Ovary (tissue), 9 donors: ENCODE measurements around the gene MDFI. TPM values are rescaled to one million over a fixed set of nuclear protein-coding genes. Genes with fewer than 3 reads are reported as not detected.

ENCODE experiments used
- DNase-seq, 5 donors: peaks; one replicate each; pipeline ENCODE4 v3.0.0-alpha.2; 2019 to 2020
- H3K27ac ChIP-seq, 2 donors: fragments of 200-600 bp; one replicate each; pipeline versions ENCODE4 v1.5.1 to v1.8.0; 2019 to 2022
- H3K27me3 ChIP-seq: fragments of 200-600 bp; one replicate; pipeline ENCODE4 v1.8.0; 2022
- H3K36me3 ChIP-seq: fragments of 200-600 bp; sonication (generic); one replicate; pipeline ENCODE4 v1.5.1; 2019
- H3K4me1 ChIP-seq: one replicate; pipeline ENCODE4 v1.8.1; 2013; ENCODE audit warnings: mild to moderate bottlenecking, moderate library complexity; ENCODE audit not compliant: insufficient read depth
- H3K4me3 ChIP-seq: fragments of 200-600 bp; sonication (generic); one replicate; pipeline ENCODE4 v1.5.1; 2017
- H3K9me3 ChIP-seq, 2 donors: fragments of 200-600 bp in 1 of 2; sonication (generic) in 1 of 2; one replicate each; pipeline versions ENCODE4 v1.5.1 to v1.8.1; 2013 to 2019; ENCODE audit warnings: mild to moderate bottlenecking in 1 of 2, moderate library complexity in 1 of 2
- EP300 ChIP-seq: sonication (generic); formaldehyde crosslinking; IDR thresholded peaks from one replicate; pipeline ENCODE4 v1.6.1; 2017; ENCODE audit warnings: antibody characterized with exemption
- POLR2A ChIP-seq: fragments of 450-650 bp; IDR thresholded peaks from one replicate; pipeline ENCODE4 v1.6.1; 2017; ENCODE audit warnings: antibody characterized with exemption, mild to moderate bottlenecking, moderate library complexity
- whole genome bisulfite sequencing, 3 donors: extraction: QIAGEN DNeasy Blood & Tissue Kit in 1 of 3; methylation state at CpG; one replicate each; pipeline versions ENCODE4 v1.1.5 to v1.1.7; 2013 to 2017; 5-methylcytosine and 5-hydroxymethylcytosine counted together
- intact Hi-C, 4 donors: fragments of 100-400 bp; cut with DNase I; formaldehyde crosslinking; loops; one replicate each; pipeline versions ENCODE4 v1.11.0 to v1.15.1; 2022 to 2023
- polyA plus RNA-seq, 2 donors: library from polyadenylated mRNA; stranded (reverse); fragments of 200-250 nt in 1 of 2; fragments of 350-450 nt in 1 of 2; fragmentation: Illumina TruSeq in 1 of 2; extraction: RNeasy Lipid Tissue Mini Kit (QIAGEN cat#74804) in 1 of 2; gene quantifications; one replicate each; pipeline ENCODE4 v1.2.3, GENCODE V29; 2013 to 2014
- total RNA-seq, 7 donors: library from RNA; depleted of rRNA in 2 of 7; stranded (reverse); fragments of >200 nt in 2 of 7; fragmentation: NEBNext Ultra II Directional in 3 of 7; extraction: Animal tissue kit (Norgen Biotek cat#: 25700) in 3 of 7; gene quantifications; one replicate each; pipeline versions ENCODE4 v1.1.0 to v1.2.4, GENCODE V29; 2016 to 2023
- TF ChIP-seq, protein P1 (sequence below), 3 donors: fragments of 450-650 bp in 2 of 3; fragments of 200-600 bp in 1 of 3; IDR thresholded peaks; one replicate each; pipeline versions ENCODE4 v1.5.1 to v1.8.0; 2016 to 2022; ENCODE audit warnings: antibody characterized with exemption in 3 of 3, mild to moderate bottlenecking in 1 of 3
- donor health status: DM: no; HTN: no; CAD: no; lungs with moderate emphysema.
- donor health status: DM: no; HTN: no; CAD: no.
- donor health status: Bipolar disorder and iron deficiency.
- donor health status: DM: yes; HTN: yes; CAD: no.
- donor health status: DM: no; HTN: no; CAD: no.
- donor health status: DM: yes; HTN: yes; CAD: no.

Gene MDFI
- total and polyA plus RNA-seq, 9 donors, result 3.8 to 24.4 (median 20.4) TPM

DNA sequence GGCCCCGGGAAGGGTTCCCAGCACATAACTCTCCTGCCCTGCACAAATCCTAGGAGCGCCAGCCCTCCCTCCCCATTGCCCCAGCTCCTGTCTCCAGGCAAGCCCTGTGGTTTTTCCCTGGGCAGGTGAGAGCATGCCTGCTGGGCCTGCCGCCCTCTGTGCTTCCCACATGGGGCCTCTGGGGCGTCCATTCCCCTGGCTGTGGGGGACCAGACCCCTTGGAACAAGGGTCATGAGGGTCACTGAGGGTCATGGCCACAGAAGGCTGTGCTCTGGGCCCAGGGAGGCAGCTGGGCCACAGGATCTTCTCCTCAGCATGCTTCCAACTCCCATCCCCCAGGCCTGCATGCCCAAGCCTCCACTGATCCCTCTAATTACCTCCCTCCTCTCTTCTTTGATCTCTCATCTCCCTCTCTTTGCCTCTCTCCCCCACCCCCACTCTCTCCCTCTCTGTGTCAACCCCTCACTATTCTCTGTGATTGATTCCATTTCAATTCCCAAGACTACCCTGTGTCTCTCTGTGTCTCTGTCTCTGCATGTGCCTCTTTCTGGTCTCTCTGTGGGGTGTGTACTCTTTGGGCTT, 6.1 kb downstream of the MDFI start:
- intact Hi-C loops, result no loop called here
- no peak for DNase-seq
- WGBS, 3 donors, result 77 to 81% (median 78%) methylated on average over 4 of the region's 4 CpGs
- Histone ChIP-seq H3K9me3 (no peaks in the 10 kb centered on the region), H3K4me3 (no peak overlapping the region), H3K27me3 (no peaks in the 10 kb centered on the region), H3K36me3 (no peaks in the 10 kb centered on the region), H3K27ac (no peak overlapping the region), H3K4me1 (peaks cover 5% of the 10 kb centered on the region)
- TF ChIP-seq EP300 (no peak), POLR2A (no peak)
- TF ChIP-seq, protein P1, sequence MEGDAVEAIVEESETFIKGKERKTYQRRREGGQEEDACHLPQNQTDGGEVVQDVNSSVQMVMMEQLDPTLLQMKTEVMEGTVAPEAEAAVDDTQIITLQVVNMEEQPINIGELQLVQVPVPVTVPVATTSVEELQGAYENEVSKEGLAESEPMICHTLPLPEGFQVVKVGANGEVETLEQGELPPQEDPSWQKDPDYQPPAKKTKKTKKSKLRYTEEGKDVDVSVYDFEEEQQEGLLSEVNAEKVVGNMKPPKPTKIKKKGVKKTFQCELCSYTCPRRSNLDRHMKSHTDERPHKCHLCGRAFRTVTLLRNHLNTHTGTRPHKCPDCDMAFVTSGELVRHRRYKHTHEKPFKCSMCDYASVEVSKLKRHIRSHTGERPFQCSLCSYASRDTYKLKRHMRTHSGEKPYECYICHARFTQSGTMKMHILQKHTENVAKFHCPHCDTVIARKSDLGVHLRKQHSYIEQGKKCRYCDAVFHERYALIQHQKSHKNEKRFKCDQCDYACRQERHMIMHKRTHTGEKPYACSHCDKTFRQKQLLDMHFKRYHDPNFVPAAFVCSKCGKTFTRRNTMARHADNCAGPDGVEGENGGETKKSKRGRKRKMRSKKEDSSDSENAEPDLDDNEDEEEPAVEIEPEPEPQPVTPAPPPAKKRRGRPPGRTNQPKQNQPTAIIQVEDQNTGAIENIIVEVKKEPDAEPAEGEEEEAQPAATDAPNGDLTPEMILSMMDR (IDR thresholded peaks at IDR 0.05), result no peak

DNA sequence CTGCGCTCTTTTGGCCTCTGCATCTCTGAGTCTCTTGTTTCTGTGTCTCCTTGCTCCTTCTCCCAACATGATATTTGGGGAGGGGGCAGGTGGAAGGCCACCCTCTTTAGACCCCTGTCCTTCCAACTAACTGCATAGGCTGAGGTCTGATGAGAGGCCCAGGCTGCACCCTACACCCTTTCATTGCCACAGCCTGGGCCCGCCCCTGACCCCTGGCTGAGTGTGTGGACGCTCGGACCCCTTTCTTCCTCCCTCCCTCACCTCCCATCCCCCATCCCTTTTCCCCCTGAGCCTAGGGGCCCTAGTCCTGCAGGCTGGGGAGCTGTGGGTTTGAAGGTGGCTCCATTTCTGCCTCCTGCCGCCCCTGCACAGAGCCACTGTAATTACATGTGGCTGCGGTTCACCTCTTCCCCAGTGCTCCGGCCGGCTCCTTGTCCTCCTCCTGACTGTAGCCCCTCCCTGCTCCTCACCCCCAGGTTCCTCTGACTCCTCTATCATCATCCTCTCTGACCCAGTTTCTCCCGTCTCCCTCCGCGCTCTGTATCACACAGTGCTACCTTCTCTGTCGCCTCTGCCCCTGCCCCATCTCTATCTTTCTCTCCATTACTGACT, 6.8 kb downstream of the MDFI start:
- Histone ChIP-seq H3K4me1 (peaks cover 2% of the 10 kb centered on the region), H3K27me3 (no peaks in the 10 kb centered on the region), H3K36me3 (no peaks in the 10 kb centered on the region), H3K27ac (no peak overlapping the region), H3K4me3 (no peak overlapping the region), H3K9me3 (no peaks in the 10 kb centered on the region)
- WGBS, 3 donors, result 76 to 79% (median 78%) methylated on average over 12 of the region's 12 CpGs
- intact Hi-C loops, result no loop called here
- TF ChIP-seq, protein P1 (IDR thresholded peaks at IDR 0.05), result no peak
- TF ChIP-seq POLR2A, result no peak
- TF ChIP-seq EP300, result no peak
- no peak for DNase-seq

DNA sequence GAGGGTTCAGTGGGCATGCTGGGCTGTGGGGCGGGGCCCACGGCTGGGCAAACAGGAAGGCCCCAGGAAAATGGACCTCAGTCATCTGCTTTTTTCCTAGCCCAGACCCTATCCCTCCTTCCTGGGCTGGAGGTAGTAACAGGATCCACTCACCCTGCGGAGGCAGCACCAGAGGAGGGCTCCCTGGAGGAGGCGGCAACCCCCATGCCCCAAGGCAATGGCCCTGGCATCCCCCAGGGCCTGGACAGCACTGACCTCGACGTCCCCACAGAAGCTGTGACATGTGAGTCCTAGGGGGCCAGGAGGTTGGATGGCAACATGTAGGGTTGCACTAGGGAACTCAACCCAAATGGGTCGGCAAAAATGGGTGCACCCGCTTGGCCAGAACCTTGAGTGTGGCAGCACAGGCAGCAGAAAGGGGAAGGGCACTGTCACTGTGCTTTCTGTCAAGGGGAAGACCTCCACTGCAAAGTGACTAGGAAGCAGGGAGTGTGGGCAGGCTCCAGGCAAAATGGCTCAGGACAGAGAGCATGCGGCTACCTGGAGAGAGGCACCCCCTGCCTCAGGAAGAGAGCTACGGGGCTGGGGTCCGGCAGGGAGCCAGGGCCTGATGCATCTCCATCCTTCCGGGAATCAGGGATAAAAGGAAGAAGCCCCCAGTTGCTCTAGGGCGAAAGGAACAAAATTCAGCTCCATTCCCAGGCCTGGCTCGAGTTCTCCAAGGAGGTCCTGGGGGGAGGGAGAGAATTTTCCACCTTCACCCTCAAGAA, 7.9 kb downstream of the MDFI start:
- DNase-seq, result no peak
- no peak overlapping the region for H3K4me3 ChIP-seq
- no peaks in the 10 kb centered on the region for H3K9me3 ChIP-seq
- no peaks in the 10 kb centered on the region for H3K27me3 ChIP-seq
- 83 to 87% (median 84%) methylated on average over 10 to 14 of the region's 14 CpGs for WGBS, 3 donors
- intact Hi-C loops, result no loop called here
- TF ChIP-seq POLR2A (no peak), EP300 (no peak)
- TF ChIP-seq, protein P1 (IDR thresholded peaks at IDR 0.05), result no peak
- H3K27ac ChIP-seq, result no peak overlapping the region
- H3K36me3 ChIP-seq, result no peaks in the 10 kb centered on the region
- H3K4me1 ChIP-seq, result peaks cover 2% of the 10 kb centered on the region

DNA sequence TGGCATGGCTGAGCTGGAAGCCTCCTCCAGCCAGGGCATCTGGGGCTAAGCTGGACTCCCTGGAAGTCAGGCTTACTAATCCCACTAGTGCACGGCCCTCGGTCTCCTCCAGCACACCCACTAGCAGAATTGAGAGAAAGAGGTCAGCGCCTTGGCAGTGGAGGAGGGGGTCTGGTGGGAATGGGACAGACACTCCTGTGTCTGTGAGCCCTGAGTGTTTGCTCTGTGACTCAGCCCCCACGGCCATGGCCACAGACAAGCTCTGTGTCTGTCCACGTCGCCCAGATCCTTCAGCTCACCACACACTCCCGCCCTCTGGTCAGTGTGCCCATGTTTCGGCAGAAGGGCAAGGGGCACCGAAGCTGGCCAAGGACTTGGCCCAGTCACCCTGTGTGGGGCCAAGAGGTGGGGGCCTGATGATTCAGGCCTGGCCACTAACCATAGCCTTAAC, 8.8 kb downstream of the MDFI start:
- Histone ChIP-seq H3K27ac (no peak overlapping the region), H3K27me3 (no peaks in the 10 kb centered on the region), H3K4me1 (peaks cover 2% of the 10 kb centered on the region), H3K9me3 (no peaks in the 10 kb centered on the region), H3K4me3 (no peak overlapping the region), H3K36me3 (no peaks in the 10 kb centered on the region)
- 65 to 72% (median 69%) methylated on average over 9 of the region's 9 CpGs for WGBS, 3 donors
- TF ChIP-seq POLR2A, result no peak
- TF ChIP-seq, protein P1 (IDR thresholded peaks at IDR 0.05), result no peak
- intact Hi-C loops, result no loop called here
- no peak for DNase-seq
